B cell (primary cell): ENCODE measurements around the gene EPHA10.

Source experiments
- EZH2 ChIP-seq: IDR thresholded peaks from 2 replicates; pipeline ENCODE4 v1.6.1; 2012; ENCODE audit warnings: borderline replicate concordance, low read depth, mild to moderate bottlenecking, moderate library complexity, low read length; ENCODE audit not compliant: insufficient read depth, poor library complexity, severe bottlenecking
- TF ChIP-seq, protein P1 (sequence below): fragments of 200-600 bp; IDR thresholded peaks from one replicate; pipeline ENCODE4 v1.8.0; 2022; ENCODE audit warnings: antibody characterized with exemption, mild to moderate bottlenecking

DNA sequence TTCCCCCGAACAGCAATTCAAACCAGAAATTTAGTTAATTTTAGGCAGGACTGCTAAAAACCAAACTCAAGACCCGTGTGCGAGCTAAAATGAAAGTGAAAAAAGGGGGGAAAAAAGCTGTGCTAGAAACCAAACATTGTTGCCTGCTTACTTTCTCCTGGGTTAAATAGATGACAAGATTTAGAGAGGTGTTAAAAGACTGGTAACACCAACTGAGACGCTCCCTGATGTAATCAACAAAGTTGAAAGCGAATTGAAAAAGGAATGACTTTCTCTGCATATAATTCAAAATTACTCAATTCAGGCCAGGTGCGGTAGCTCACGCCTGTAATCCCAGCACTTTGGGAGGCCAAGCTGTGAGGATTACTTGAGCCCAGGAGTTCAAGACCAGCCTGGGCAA, 65.8 kb downstream of the EPHA10 start:
- TF ChIP-seq, protein P1, sequence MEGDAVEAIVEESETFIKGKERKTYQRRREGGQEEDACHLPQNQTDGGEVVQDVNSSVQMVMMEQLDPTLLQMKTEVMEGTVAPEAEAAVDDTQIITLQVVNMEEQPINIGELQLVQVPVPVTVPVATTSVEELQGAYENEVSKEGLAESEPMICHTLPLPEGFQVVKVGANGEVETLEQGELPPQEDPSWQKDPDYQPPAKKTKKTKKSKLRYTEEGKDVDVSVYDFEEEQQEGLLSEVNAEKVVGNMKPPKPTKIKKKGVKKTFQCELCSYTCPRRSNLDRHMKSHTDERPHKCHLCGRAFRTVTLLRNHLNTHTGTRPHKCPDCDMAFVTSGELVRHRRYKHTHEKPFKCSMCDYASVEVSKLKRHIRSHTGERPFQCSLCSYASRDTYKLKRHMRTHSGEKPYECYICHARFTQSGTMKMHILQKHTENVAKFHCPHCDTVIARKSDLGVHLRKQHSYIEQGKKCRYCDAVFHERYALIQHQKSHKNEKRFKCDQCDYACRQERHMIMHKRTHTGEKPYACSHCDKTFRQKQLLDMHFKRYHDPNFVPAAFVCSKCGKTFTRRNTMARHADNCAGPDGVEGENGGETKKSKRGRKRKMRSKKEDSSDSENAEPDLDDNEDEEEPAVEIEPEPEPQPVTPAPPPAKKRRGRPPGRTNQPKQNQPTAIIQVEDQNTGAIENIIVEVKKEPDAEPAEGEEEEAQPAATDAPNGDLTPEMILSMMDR = no peak
- TF ChIP-seq EZH2 = no peak
